Stimulated activated CD4-positive, alpha-beta T cell treated with anti-CD3 and anti-CD28 coated beads, Interleukin-12 subunit alpha, Interleukin-12 subunit beta, amount 100 ng/mL, for 4 hours (primary cell): ENCODE measurements around the gene SOX21.

ENCODE experiments used
- DNase-seq: peaks from one replicate; pipeline ENCODE4 v3.0.0-alpha.2; 2020

Gene SOX21

DNA sequence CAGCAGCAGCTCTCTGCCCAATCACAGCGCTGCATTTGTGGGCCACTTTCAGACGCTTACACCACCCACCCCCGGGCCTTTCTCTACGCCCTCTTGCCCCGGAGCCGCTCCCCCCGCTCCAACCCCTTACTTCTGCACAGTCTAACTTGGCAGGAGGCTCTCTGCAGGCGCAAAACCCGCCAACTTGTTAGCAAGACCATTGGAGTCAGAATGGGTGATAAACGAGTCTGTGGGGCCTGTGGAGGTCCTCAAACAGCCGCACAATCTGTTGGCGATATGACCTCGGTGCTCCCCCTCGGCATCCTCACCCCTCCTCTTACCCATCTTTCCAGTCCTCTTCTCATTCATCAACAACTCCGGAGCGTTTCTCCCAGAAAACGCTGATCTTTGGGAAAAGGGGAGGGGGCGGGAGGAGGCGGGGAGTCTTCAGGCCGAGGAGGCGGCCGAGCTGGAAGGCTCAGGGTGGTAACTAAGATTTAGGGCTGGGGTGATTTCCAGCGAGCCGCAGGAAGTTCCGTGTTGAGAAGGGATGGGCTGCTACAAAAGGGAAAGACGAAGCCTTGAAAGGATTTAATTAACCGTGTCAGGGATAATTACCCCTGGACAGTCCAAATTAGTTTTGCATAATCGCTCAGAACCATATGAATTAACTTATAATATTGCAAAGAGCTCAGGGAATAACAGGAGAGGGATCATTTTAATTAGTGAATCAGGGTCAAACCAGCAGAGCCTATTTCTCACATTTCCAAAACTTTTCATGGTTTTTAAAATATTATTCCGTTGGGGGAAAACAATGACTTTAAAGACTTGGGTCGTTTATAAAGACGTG lies 4.1 kb downstream of the SOX21 start:
- DNase-seq = no peak

DNA sequence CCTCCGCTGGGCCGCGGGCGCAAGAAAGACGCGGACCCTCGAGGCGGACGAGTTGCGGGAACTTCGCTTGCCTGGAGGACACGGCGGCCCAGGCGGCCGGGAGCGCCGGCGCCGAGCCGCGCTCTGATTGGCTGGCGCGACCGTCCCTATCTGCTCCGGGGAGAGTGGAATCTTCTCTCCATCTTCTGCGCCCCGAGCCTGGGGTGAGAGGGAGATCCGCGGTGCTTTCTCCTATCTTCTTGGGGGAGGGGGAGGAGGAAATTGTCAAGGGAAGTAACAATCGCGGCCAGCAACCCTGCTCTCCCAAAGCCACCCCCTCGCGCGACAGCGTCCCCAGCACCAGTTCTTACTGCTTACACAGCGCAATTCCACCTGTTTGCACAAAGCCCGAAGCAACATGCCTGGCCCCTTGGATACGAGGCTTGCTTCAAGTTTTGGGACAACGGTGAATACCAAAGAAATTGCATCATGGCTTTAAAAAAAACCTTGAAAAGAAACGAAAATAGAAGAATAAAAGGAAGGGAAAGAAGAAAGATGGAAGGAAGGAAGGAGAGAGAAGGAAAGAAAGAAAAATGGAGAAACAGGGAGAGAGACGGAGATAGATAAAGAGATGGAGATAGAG lies 4.8 kb downstream of the SOX21 start:
- no peak for DNase-seq

DNA sequence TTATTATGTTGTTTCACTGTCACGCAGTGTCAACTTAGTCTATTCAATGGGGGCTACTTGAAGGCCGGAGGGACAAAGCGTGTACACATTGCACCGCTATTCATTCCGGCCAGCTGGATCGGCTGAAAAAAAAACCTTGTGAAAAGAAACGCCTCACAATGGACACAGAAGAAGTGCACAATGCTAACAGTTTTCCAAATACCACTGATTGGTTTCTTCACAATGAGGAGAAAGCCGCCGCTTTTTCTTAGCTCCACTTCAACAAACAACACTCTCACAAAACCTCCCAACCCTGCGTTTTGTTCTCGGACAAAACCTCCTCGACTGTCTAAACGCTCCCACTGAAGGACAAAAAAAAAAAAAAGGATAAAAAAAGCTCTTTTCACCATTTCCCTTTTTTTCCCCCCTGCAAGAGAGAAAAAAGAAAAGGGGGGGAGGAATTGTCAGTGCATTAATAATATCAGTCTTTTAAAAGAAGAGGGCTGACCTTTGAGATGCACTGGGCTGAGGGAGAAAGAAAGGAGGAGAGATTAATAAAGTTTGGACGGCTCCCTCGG lies 5.4 kb downstream of the SOX21 start:
- no peak for DNase-seq

DNA sequence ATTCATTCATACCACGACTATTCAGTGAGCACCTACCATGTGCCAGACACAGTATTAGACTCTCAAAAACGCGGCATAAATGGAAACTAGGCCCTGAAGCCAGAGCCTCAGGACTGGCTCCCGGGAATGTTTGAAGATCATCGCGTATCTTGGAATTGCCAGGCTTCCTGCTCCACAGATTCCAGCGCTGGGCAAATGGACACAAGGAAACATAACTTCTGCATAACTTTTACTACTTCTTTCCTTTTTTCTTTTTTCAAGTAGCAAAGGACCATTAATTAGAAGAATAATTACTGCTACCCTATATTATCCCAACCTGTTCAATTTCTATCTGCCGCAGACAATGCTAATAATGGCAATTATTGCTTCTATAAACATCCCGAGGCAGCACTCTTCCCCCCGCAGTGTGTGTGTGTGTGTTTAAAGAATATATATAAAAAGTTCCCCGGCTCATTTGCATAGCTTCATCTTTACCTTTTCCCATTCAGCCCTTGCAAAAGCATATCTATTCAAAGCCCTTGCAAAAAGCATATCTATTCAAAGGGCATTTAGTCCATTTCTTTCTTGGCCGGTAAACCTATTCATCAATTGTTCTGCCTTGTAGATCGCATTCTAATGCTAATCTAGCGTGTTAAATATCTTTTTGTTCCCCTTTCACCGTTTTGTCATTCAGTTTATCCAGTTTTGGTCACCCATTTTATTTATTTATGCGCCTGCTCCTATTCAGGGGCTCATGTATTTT lies 6.1 kb downstream of the SOX21 start:
- DNase-seq = no peak

DNA sequence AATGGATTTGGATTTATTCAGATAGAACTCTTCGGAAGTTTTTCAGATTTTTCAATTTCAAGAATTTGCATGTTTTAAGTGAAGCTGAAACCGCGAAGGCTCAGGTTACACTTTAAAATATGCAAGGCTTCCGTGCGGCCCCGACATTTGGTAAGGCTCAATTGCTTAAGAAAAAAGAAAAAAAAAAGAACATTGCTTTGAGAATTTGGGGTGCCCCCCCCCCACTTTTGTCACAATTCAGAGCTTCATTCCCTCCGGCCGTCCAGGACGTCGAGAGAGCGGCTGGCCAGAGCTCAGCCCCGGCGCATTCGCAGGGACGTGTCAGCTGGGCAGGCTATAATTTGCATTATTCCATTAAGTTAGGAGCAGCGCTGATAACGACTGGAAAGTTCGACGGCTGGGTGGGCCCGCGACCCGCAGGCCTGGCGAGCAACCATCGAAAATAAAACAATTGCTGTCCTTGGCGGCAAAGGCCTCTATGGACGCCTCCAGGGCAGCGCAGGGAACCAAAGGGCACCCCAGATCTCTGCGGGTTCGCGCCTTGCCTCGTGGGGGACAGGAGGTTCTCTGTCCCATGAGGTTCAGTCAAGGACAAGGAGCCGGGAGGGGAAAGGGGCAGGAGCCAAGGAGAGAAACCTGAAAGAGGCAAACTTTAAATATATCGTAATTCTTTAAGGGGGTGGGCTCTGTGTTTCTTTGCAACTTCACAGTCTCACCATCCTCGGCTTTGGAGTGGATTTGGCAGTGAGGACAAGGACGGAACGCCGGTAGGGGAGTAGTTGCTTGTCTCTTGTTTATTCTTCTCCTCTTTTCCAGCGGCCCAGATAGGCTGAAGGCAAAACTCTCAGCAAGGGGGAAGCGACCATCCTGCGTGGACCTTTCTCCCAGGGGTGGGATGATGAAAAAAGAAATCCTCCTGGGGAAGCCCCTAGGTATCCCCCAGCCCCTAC lies 7.0 kb downstream of the SOX21 start:
- DNase-seq = no peak

DNA sequence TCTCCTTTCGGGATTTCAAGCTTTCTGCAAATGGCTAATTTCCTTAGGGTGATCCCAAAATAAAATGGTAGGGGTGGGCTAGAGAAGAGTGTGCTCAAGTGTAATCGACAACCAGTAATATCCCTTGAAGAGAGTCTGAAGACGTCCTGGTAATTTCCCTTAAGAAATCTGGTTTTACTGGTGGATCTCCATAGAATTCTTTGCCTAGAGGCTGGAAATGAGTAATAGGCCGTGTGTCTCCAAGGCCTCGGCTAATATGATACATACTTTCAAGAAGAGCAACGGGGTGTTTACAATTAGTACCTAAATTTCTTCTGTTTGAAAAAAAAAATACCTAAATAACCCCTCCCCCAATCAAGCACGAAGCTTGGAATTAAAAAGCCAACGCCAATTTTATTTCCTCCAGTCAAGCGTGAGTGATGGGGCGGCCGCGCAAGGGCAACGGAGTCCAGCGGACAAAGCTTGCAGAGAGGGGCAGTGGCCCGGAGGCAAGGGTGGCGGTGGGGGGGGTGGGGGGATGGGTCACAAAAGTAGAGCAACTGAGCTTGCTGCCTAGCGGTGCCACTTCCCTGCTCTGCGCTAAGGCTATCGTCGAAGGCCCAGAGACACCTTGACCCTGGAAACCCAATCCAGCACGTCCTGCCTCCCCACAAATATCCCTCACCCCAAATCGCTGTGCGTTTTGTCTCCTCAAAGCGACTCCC lies 7.8 kb downstream of the SOX21 start:
- DNase-seq = no peak

DNA sequence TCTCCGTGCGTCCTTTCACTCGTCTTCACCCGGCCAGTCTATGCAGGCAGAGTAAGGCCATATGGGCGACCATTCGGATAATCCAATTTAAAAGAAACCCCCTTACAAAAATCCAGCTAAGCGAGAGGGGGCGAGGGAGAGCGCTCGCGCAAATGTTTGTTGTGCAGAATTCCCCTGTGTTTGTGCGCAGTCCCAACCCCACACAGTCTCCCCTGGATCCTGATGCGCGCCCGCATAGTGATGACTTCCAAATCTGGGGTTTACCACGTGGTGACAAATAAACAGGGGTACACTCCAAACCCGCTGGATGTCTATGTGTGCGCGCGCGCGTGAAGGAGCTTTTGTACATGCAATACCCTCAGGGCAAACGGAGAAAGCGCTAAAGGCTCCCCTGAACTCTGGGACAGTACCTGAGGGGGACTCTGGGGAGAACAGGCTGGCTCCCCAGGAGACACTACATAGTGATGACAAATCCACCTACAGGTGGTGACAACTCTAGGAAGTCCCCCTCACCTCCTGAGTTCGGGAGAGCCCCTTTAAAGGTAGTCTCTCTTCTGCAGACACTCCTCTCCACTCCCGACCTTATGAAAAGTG lies 8.5 kb downstream of the SOX21 start:
- DNase-seq = no peak

DNA sequence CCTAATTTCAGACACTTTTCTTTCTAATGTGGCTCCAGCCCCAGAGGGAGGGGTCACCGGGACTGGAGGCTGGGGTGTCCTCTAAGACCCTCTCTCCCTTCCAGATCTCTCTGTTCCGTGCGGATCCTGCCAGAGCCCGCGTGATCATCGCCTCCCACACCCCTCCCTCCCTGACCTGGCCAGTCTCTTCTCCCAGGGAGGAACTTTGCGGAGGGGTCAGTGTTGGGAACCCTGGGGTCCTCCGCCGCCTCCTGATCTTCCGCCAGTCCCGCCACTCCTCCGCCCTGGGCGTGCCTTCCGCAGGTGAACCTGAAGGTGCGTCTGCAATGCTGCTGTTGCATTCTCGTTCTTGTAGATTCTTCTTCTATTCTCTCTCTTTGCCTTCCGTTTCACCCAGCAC lies 9.1 kb downstream of the SOX21 start:
- DNase-seq = no peak

DNA sequence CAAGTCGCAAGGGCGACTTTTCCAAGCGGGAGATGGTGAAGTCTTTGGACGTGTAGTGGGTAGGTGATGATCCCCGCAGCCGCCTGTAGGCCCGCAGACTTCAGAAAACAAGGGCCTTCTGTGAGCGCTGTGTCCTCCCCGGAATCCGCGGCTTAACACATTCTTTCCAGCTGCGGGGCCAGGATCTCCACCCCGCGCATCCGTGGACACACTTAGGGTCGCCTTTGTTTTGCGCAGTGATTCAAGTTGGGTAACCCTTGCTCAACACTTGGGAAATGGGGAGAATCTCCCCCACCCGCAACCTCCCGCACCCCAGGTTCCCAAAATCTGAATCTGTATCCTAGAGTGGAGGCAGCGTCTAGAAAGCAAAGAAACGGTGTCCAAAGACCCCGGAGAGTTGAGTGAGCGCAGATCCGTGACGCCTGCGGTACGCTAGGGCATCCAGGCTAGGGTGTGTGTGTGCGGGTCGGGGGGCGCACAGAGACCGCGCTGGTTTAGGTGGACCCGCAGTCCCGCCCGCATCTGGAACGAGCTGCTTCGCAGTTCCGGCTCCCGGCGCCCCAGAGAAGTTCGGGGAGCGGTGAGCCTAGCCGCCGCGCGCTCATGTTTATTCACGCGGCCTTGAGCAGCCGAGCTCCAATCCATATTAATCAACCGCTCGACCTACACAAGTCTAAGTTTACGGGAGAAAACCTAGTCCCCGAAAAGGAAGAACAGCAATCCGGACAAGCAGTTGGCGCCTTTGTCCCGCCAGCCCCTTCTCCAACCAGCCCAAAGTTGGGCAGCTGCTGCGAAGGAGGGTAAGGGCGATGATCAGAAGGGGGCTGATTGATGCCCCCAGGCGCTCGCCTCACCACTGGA lies 9.9 kb downstream of the SOX21 start:
- no peak for DNase-seq

DNA sequence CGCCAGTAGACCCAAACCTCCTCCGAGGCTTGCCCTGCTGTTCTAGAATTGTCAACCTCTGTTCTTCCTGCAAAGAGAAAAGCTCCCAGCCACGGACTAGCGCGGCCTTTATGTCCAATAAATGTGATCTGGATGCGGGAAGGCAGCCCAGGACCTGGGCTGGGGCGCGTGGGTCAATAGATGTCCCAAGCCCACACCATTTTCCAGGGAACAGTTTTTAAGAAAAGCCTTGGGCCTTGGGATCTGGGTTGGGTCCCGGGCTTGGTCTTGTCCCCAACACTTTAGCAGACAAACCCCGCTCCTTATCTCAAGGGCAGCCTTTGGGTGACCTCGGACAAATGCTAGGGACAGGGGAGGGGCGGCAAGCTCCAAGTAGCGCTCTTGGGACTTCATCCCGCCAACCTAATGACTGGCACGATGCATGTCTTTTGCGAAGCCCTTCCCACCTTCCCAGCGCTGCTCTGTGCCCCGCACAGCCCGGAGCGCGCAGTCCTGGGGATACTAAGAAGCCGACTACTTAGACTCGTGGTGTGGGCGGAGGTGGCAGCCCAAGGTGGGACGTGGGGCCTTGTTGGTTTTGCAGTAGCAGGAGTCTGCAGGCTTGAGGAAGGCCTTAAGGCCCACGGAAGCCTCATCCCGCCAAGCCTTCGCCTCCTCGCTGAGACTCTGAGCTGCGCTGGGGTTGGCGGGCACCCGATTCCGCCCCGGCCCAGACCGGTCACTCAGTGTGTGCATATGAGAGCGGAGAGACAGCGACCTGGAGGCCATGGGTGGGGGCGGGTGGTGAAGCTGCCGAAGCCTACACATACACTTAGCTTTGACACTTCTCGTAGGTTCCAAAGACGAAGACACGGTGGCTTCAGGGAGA lies 10.8 kb downstream of the SOX21 start:
- no peak for DNase-seq

DNA sequence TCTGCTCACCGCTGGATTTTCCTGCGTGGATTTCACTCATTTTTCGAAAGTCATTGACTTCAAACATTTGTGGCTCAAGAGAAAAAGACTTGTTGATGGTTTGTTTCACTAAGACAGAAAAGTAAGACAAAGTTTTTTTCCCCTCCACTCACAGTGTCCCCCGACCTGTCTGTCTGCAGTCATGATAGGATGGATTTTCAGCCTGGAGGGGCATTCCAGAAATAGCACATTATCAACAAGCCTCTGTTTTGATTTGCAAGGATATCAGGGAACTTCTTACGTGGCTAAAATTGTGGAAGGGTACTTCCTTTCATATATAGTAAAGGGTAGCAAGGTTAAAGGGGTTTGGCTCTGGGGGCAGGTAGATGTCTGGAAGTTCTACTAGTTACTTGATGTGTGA lies 11.8 kb downstream of the SOX21 start:
- no peak for DNase-seq

DNA sequence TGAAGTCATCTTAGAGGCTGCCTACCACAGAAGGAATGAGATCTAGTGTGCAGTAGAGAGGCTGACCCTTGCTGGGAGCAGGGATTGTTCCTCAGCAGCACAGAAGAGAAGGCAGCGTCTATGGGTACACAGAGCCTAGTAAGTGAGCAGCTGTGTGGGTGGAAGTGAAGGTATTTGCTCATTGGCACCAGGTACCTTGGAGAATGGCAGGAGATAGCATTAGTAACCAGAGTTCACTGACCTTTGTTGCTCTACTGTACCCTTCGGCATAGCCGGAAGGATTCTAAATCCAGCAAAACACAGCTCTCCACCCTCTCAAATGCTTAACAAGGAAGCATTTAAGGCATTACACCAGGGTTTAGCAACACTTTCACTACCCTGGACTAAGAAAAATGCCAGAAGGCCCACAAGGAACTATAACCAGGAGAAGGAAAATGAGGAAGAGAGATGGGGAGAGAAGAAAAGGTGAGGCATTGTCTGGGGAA lies 12.3 kb downstream of the SOX21 start:
- no peak for DNase-seq

DNA sequence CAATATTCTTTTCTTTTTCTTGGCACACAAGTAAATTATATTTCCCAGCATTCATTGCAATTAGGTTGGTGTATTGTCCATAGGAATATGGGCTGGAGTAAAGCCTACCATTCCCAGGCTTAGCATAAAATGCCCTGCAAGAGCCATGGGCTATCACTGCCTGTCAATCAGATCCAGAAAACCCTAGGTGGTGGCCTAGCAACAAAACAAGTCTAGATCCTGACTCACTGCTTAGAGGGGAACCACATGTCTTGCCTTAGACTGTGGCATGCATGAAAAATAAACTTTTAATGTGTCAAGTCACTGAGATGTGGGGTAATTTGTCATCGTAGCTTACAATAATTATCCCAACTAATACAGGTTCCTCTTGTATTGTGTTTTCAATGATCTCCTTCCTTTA lies 16.2 kb downstream of the SOX21 start:
- DNase-seq = no peak

DNA sequence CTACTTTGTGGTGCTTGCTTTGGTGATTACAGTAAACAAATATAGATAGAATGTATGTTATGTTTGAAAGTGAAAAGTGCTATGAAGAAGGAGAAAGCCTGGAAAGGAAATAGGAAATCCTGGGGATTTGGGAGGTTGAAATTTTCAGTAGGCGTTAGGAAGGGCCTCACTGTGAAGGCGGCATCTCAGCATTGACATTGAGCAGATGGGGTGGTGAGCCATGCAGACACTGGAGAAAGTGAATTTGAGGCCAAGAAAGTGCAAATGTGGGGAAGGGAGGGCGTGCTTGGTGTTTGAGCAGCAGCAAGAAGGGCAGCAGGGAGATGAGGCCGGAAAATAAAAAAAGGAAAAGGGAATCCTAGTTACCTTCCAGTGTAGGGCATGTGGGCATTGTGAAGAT lies 20.3 kb downstream of the SOX21 start:
- DNase-seq = no peak

DNA sequence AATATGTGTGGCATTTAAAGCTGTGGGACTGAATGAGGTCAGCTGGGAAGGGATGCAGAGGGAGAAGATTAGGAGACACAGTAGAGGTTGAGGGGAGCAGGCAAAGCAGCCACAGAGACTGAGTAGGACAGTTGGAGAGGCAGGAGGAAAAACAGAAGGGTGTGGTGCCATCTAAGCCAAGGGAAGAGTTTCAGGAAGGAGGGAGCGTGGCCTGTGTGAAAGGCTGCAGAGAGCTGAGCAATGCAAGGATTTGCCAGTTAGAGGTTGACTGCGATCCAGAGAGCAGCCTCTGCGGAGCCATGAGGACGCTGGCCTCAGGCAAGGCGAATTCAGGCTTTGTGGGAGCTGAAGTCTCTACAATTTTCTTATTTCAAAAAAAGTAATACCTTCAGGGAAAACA lies 28.9 kb downstream of the SOX21 start:
- no peak for DNase-seq

DNA sequence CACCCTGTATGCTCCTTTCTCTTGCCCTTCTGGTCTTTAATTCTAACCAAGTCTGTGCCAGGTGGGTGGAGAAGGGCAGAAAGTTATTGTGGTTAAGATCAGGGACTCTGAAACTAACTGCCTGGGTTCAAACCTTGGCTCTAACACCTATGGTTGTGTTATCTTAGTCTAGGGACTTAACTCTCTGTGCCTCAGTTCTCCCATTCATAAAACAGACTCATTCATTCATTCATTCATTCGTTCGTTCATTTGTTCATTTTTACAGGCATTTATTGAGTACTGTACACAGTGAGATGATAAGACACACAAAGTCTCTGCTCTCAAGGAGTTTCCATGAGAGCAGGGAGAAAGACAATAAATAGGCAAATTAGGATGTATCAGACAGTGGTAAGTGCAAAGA lies 30.1 kb downstream of the SOX21 start:
- no peak for DNase-seq

DNA sequence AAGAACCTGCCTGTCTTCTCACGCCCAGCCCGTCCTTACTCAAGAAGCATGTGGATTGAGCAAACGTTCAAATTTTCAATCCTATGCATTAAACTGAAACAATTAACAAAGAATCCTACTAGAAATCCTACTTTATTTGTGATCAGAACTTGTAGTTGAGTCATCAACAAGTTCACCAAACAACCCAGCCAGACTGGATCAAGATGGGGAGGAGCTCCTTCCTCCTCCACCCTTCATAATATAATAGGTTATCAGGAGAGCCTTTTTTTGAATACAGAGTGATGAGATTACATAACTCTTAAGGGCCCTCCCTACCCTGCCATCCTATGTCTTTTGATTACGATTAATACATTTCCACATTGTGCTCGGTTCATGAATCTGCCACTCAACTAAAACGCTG lies 32.7 kb downstream of the SOX21 start:
- DNase-seq = no peak

DNA sequence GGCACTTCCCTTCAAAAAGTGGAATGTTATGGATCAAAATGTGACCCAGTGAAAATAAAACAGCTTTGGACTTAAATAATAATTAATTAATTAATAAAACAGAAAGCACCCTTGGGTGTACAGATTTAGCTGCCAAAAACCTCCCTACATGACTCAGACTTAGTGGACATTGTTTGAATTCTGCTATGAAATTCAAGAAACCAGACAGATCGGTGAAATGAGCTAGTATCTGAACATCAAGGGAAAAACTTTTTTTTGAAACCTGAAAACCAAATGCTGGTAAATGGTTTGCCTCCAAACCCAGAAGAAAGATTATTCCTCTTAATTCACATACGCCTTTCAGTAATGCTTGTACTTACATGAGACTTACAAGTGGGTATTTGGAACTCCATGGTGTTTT lies 33.5 kb downstream of the SOX21 start:
- no peak for DNase-seq

DNA sequence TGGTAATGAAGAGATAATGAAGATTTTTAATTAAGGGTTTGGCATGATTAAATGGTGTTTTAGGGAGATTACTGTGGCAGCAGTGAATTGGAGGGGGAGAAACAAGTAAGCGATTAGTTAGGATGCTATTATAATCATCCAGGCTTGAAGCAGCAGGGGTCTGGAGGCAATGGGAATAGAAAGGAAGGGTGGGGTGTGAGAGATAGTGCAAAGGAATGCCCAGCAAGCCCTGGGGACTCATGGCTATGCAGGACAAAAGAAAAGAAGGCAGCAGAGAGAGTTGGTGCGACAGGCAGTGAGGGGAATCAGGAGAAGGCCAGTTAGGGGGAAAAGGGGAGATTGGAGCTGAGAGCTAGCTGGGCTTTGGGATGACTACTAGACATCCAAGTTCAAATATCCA lies 34.5 kb downstream of the SOX21 start:
- no peak for DNase-seq
